ENCODE data around the gene TMEM183A. TPM values are rescaled to one million over a fixed set of nuclear protein-coding genes. Genes with fewer than 3 reads are reported as not detected.

The TMEM183A gene
- total RNA-seq, 1 donor from 2014 or later, result 24.0 TPM

GRCh38 chr1:203039609-203040512 is 32.7 kb downstream of the TMEM183A start:
- ATAC-seq (no peak), DNase-seq (ENCODE audit: missing footprints) (no peak)
- intact Hi-C loops (cut with DNase I), result loop anchor here (1.0 to 5.0 kb wide), 4 partner anchors 87 to 228 kb away; partner anchors contain the start of gene ADORA1

DNA sequence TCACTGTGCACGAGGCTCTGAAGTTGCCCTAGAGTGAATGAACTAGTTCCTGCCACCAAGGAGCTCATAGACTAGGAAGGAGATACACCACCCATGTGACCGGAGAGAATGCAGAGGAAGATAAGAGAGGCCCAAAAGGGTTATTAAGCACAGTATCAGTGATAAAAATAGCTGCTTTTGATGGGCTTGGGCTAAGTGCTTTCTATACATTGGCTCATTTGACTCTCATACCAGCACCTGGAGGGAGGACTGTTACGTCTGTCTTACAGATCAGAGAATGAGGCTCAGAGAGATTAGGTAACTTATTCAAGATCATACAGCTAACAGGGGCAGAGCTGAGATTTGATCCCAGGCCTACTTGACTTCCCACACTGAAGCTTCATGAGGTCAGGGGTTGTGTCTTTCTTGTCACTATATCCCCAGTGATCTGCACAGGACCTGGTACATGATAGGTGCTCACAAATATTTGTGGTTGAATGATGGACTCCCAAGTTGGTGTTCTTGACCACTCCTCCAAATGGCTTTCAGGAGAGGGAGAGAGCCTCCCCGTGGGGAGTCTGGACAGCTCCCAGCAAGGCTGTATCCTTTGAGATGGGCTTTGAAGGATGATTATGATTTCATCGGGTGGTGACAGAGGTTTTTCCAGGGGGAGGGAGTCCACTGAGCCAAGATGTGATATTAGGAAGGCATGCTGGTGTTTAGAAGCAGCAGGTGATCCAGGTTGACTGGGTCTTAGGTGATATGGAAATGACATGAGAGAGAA is 33.5 kb downstream of the TMEM183A start:
- DNase-seq (ENCODE audit: missing footprints), result no peak
- no peak for ATAC-seq
- intact Hi-C loops (cut with DNase I), result no loop called here

GRCh38 chr1:203041351-203041932 is 34.3 kb downstream of the TMEM183A start:
- intact Hi-C loops (cut with DNase I), result no loop called here
- ATAC-seq (no peak), DNase-seq (ENCODE audit: missing footprints) (no peak)

DNA sequence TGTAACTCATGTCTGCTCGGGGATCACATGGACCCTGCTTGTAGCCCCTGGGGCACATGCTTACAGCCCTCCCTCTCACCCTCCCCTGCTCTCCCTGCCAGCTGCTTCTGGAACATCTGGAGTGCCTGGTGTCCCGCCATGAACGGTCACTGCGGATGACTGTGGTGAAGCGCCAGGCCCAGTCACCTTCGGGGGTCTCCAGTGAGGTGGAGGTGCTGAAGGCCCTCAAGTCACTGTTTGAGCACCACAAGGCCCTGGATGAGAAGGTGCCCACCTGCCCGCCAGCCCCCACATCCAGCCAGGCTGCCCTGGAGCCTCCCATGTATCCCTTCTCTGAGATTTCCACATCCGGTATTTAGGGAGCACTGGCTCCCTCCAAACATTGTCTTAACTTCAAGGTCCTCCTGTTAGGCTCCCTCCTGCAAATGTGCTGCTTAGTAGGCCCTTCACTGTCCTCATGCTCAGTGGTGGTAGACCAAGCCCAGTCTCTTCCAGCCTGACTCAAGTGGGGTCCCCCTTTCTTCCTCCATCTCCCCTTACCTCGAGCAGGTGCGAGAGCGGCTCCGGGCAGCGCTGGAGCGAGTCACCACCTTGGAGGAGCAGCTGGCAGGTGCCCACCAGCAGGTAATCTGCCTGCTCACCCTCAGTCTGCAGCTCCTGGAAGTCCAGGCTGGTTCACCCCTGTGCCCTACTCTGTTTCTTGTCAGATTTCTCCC is 36.8 kb downstream of the TMEM183A start:
- intact Hi-C loops (cut with DNase I), result no loop called here
- no peak for ATAC-seq

DNA sequence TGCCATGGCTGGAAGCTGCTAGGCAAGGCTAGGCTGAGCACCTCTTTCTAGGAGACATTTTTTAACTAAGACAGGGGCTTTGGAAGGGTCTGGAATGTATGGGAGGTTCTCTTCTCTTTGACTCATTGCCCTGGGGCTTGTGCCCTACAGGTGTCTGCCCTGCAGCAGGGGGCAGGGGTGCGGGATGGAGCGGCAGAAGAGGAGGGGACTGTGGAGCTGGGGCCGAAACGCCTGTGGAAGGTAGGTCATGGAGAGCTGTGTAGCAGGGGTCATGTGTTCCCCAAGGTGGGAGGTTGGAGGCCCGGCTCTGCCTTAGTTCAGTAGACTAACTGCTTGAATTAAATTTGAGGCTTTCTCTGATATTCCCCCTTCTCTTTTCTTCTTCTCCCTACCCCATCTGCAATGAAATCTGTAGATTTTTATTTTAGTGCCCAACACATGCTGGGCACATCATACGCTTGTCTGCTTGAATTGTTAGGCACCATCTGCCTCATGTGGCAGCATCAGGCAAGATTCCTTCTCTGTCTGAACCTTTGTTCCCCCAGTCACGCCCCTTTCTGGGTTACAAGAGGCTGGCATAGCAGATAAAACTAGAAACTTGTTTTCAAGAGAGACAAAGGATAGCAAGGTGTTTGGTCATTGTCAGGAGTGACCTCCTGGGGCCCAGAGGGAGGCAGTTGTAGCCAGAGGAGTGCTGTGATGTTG is 37.5 kb downstream of the TMEM183A start:
- intact Hi-C loops (cut with DNase I), result no loop called here
- DNase-seq (ENCODE audit: missing footprints) (no peak), ATAC-seq (no peak)

More for the DNA sequence above, 36.8 kb downstream of the TMEM183A start:
- DNase-seq (ENCODE audit: missing footprints), result no peak

- intact Hi-C loops (cut with DNase I), result no loop called here
- ATAC-seq (no peak), DNase-seq (ENCODE audit: missing footprints) (no peak)
Observed at GRCh38 chr1:203045336-203045735, 38.2 kb downstream of the TMEM183A start.

GRCh38 chr1:203045821-203046594 is 38.8 kb downstream of the TMEM183A start:
- ATAC-seq (peak; percentile 35), DNase-seq (ENCODE audit: missing footprints) (no peak)
- intact Hi-C loops (cut with DNase I), result no loop called here

DNA sequence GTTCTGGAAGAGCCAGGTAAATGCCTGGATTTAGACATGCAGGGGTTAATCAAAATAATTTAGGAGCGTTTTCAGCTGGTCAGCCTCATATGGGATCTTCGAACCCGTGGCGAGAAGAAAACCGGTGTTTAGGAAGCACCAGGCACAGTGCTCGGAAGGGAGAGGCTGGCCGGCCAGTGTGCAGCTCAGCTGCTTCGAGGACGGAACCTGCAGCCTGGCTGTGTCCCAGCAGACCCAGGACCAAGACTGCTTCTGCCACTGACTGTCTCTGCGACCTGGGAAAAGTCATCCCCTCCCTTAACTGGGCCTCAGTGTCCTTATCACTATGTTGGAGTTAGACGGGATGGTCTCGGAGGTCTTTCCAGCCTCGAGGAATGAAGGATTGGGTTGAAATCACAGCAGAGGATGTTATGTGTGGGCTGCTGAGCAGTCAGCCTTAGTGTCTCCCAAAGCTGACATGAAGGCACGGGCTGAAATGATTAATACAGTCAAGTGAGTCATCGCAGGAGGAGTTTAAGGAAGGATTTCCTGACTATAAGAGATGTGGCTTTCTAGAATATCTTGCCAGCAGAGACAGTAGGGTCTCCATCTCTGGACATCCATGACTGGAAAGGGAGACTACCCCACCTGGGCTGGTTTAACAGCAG is 39.9 kb downstream of the TMEM183A start:
- intact Hi-C loops (cut with DNase I), result no loop called here
- DNase-seq (ENCODE audit: missing footprints) (no peak), ATAC-seq (no peak)

- no peak for ATAC-seq
- intact Hi-C loops (cut with DNase I), result no loop called here
- no peak for DNase-seq (ENCODE audit: missing footprints)
Observed at GRCh38 chr1:203048086-203048485, 40.9 kb downstream of the TMEM183A start.

- no peak for ATAC-seq
- intact Hi-C loops (cut with DNase I), result no loop called here
Observed at GRCh38 chr1:203048555-203049051, 41.4 kb downstream of the TMEM183A start.

GRCh38 chr1:203049077-203049476 is 41.9 kb downstream of the TMEM183A start:
- intact Hi-C loops (cut with DNase I), result no loop called here
- no peak for DNase-seq (ENCODE audit: missing footprints)
- ATAC-seq, result no peak

More at GRCh38 chr1:203048555-203049051, 41.4 kb downstream of the TMEM183A start:
- no peak for DNase-seq (ENCODE audit: missing footprints)

- ATAC-seq (no peak), DNase-seq (ENCODE audit: missing footprints) (no peak)
- intact Hi-C loops (cut with DNase I), result no loop called here
Observed at GRCh38 chr1:203049576-203050180, 42.5 kb downstream of the TMEM183A start.

DNA sequence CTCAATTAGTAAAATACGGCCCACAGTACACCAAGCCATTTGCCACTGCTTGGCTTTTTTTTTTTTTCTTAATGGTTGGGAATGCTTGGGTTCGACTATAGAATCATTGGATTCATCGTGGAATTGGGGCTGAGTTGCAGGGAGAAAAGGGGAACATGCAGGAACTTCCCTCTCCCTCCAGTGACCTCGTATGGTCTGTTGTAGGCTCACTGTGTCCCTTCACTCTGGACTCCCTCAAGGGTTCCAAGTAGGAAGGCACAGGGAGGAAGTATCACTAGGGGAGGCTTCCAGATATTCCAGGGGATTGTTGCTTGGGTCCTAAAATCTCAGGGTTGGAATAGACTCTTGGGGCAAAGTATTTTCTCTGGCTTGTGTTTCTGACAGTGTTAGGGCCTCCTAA is 43.7 kb downstream of the TMEM183A start:
- ATAC-seq (no peak), DNase-seq (ENCODE audit: missing footprints) (no peak)
- intact Hi-C loops (cut with DNase I), result no loop called here

- ATAC-seq, result no peak
- DNase-seq (ENCODE audit: missing footprints), result no peak
- intact Hi-C loops (cut with DNase I), result no loop called here
Observed at GRCh38 chr1:203051841-203052324, 44.7 kb downstream of the TMEM183A start.

GRCh38 chr1:203052601-203053000 is 45.4 kb downstream of the TMEM183A start:
- intact Hi-C loops (cut with DNase I), result no loop called here
- ATAC-seq (no peak), DNase-seq (ENCODE audit: missing footprints) (no peak)

- intact Hi-C loops (cut with DNase I), result no loop called here
- no peak for DNase-seq (ENCODE audit: missing footprints)
- ATAC-seq, result no peak
Observed at GRCh38 chr1:203054184-203054583, 47.0 kb downstream of the TMEM183A start.
